Common myeloid progenitor, CD34-positive (primary cell): ENCODE results near the gene ARHGEF39.
A peak's percentile ranks its signal among the peaks of the same experiment; 100 is the strongest.
"Not testable (repeated sequence)": the region's sequence is repeated elsewhere in the genome, so short reads cannot be mapped to it uniquely, and the experiment has no call there.

ENCODE experiments used
- CTCF ChIA-PET: fragments of 350-600 bp; sonication (Branson Sonifier 250); formaldehyde crosslinking; loops from one replicate; lab custom pipeline; 2021; ENCODE audit warnings: antibody characterized with exemption; lab: Charles Lee
- POLR2A ChIA-PET: fragments of 350-600 bp; sonication (Branson Sonifier 250); formaldehyde crosslinking; loops from one replicate; lab custom pipeline; 2021; ENCODE audit warnings: antibody characterized with exemption; lab: Charles Lee
- DNase-seq, 3 donors: peaks; one replicate each; pipeline versions ENCODE4 v3.0.0 to v3.0.0-alpha.2; 2013
- H3K27ac ChIP-seq, 2 experiments: 1 replicate in 1 of 2; 2 replicates in 1 of 2; pipeline ENCODE4 v1.7.0; 2013; ENCODE audit warnings: inconsistent platforms in 2 of 2, low read length in 2 of 2, mild to moderate bottlenecking in 2 of 2, low read depth in 1 of 2, moderate library complexity in 1 of 2; ENCODE audit not compliant: severe bottlenecking in 2 of 2, insufficient read depth in 1 of 2, poor library complexity in 1 of 2
- H3K27me3 ChIP-seq, 5 experiments: replicated peaks in 2 of 5; 1 replicate in 3 of 5; 2 replicates in 2 of 5; pipeline versions ENCODE4 v1.6.1 to v1.7.0; 2013; ENCODE audit warnings: low read length in 4 of 5, mild to moderate bottlenecking in 2 of 5, moderate library complexity in 2 of 5, inconsistent platforms in 1 of 5; ENCODE audit not compliant: insufficient read depth in 5 of 5, control insufficient read depth in 4 of 5
- H3K36me3 ChIP-seq, 4 experiments: 1 replicate in 2 of 4; 2 replicates in 2 of 4; pipeline versions ENCODE4 v1.6.1 to v1.7.0; 2013; ENCODE audit warnings: low read length in 3 of 4, control low read depth in 1 of 4, mild to moderate bottlenecking in 1 of 4; ENCODE audit not compliant: control insufficient read depth in 4 of 4, insufficient read depth in 4 of 4
- H3K4me1 ChIP-seq, 4 experiments: 1 replicate in 3 of 4; 2 replicates in 1 of 4; pipeline versions ENCODE4 v1.6.1 to v1.7.1; 2013; ENCODE audit warnings: low read length in 3 of 4, mild to moderate bottlenecking in 3 of 4, control low read depth in 1 of 4, inconsistent platforms in 1 of 4, moderate library complexity in 1 of 4; ENCODE audit not compliant: control insufficient read depth in 4 of 4, insufficient read depth in 4 of 4; ENCODE audit errors: control extremely low read depth in 1 of 4
- H3K4me3 ChIP-seq, 7 experiments: 1 replicate in 4 of 7; 2 replicates in 3 of 7; pipeline versions ENCODE4 v1.5.1 to v1.7.0; 2013; ENCODE audit warnings: mild to moderate bottlenecking in 7 of 7, low read length in 6 of 7, moderate library complexity in 6 of 7, inconsistent platforms in 2 of 7, low read depth in 2 of 7, control low read depth in 1 of 7; ENCODE audit not compliant: insufficient read depth in 4 of 7, control insufficient read depth in 1 of 7; ENCODE audit errors: extremely low read depth in 1 of 7
- H3K9me3 ChIP-seq, 5 experiments: 1 replicate in 4 of 5; 2 replicates in 1 of 5; pipeline versions ENCODE4 v1.6.1 to v1.7.1; 2013; ENCODE audit warnings: low read length in 4 of 5, mild to moderate bottlenecking in 2 of 5, inconsistent platforms in 1 of 5, low read depth in 1 of 5, moderate library complexity in 1 of 5; ENCODE audit not compliant: control insufficient read depth in 4 of 5, insufficient read depth in 2 of 5; ENCODE audit errors: control extremely low read depth in 1 of 5
- WGBS: methylation state at CpG from one replicate; pipeline ENCODE4 v1.1.5; 2013; ENCODE audit not compliant: insufficient coverage; 5-methylcytosine and 5-hydroxymethylcytosine counted together

Gene ARHGEF39

GRCh38 chr9:35639631-35640030, 25.4 kb downstream of the ARHGEF39 start:
- ChIA-PET CTCF (interaction anchor here (2.1 kb wide), 1 partner anchor 29 kb away, joined by 8 read pairs; no protein-coding TSS in a partner anchor), POLR2A (no interaction called here)
- Histone ChIP-seq H3K27ac (no peak overlapping the region), H3K4me1 (peaks cover 6 to 57% (median 31%) of the 10 kb centered on the region in 4 experiments), H3K27me3 (no peaks in the 10 kb centered on the region), H3K4me3 (no peak overlapping the region), H3K9me3 (peaks cover 0 to 2% (median 0%) of the 10 kb centered on the region in 5 experiments), H3K36me3 (no peaks in the 10 kb centered on the region)
- DNase-seq, result no peak
- WGBS, result no CpG with 5 or more reads among the region's 1 CpG

- POLR2A ChIA-PET, H3K27ac ChIP-seq, DNase-seq, H3K27me3 ChIP-seq, H3K36me3 ChIP-seq, H3K9me3 ChIP-seq: not testable (repeated sequence)
- peaks cover 6 to 54% (median 31%) of the 10 kb centered on the region in 4 experiments for H3K4me1 ChIP-seq
- WGBS, result no CpG with 5 or more reads among the region's 1 CpG
- H3K4me3 ChIP-seq, result peak overlapping the region in 1 of 7 experiments; percentile 40
- CTCF ChIA-PET, result interaction anchor here (2.1 kb wide), 1 partner anchor 29 kb away, joined by 8 read pairs; no protein-coding TSS in a partner anchor
These were observed 25.8 kb downstream of the ARHGEF39 start for GRCh38 chr9:35639225-35639624.

DNA sequence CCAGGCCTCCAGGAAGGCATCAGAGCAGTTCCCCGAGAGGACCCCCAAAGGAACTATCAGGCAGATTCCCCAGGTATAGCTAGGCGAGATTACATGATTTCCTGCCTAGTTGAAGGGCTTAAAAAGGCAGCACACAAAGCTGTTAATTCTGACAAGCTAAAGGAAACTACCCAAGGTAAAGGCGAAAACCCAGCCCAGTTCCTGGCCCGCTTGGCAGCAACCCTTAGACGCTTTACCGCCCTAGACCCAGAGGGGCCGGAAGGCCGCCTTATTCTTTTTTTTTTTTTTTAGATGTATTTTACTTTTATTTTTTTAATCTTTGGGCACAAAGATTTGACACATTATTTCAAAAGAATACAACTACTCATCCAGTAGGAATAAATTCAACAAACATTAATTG, 26.2 kb downstream of the ARHGEF39 start:
- 0% methylated on average over 1 of the region's 8 CpGs for WGBS
- not testable (repeated sequence) for H3K9me3 ChIP-seq, H3K27me3 ChIP-seq, H3K36me3 ChIP-seq, H3K27ac ChIP-seq
- Histone ChIP-seq H3K4me3 (peak overlapping the region in 1 of 7 experiments; percentile 25), H3K4me1 (peaks cover 6 to 54% (median 31%) of the 10 kb centered on the region in 4 experiments)
- DNase-seq, result peak in 2 of 3 donors; percentile 37 to 54
- ChIA-PET CTCF (interaction anchor here (1.1 to 2.1 kb wide), 4 partner anchors 13 to 28 kb away, joined by 3 to 8 read pairs (median 4); partner anchors contain the start of gene ARHGEF39), POLR2A (interaction anchor here (0.7 kb wide), 1 partner anchor 25 kb away, joined by 4 read pairs; no protein-coding TSS in a partner anchor)

DNA sequence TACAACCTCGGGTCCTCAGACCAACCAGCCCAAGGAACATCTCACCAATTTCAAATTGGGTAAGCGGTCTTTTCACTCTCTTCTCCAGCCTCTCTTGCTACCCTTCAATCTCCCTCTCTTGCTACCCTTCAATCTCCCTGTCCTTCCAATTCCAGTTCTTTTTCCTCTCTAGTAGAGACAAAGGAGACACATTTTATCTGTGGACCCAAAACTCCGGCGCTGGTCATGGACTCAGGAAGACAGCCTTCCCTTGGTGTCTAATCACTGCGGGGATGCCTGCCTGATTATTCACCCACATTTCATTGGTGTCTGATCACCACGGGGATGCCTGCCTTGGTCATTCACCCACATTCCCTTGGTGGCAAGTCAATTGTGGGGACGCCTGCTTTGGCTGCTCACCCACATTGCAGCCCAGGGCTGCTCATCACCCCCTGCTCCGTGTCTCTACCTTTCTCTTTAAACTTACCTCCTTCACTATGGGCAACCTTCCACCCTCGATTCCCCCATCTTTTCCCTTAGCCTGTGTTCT, 27.5 kb downstream of the ARHGEF39 start:
- peaks cover 6 to 54% (median 31%) of the 10 kb centered on the region in 4 experiments for H3K4me1 ChIP-seq
- H3K27ac ChIP-seq, H3K36me3 ChIP-seq, POLR2A ChIA-PET, DNase-seq, H3K27me3 ChIP-seq, H3K4me3 ChIP-seq, H3K9me3 ChIP-seq: not testable (repeated sequence)
- CTCF ChIA-PET, result interaction anchor here (1.1 to 1.3 kb wide), 3 partner anchors 12 to 27 kb away, joined by 3 to 5 read pairs (median 3); partner anchors contain the start of gene ARHGEF39
- WGBS, result 100% methylated on average over 7 of the region's 9 CpGs

DNA sequence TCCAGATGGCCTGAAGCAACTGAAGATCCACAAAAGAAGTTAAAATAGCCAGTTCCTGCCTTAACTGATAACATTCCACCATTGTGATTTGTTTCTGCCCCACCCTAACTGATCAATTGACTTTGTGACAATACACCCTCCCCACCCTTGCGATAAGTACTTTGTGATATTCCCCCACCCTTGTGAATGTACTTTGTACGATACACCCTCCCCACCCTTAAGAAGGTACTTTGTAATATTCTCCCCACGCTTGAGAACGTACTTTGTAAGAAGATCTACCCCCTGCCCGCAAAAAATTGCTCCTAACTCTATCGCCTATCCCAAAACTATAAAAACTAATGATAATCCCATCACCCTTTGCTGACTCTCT, 28.1 kb downstream of the ARHGEF39 start:
- 100% methylated on average over 5 of the region's 6 CpGs for WGBS
- CTCF ChIA-PET, result interaction anchor here (1.0 to 1.9 kb wide), 4 partner anchors 10 to 55 kb away, joined by 3 to 7 read pairs (median 3); no protein-coding TSS in a partner anchor
- H3K9me3 ChIP-seq, H3K4me3 ChIP-seq, H3K36me3 ChIP-seq, POLR2A ChIA-PET, DNase-seq, H3K27me3 ChIP-seq, H3K27ac ChIP-seq: not testable (repeated sequence)
- peaks cover 6 to 54% (median 31%) of the 10 kb centered on the region in 4 experiments for H3K4me1 ChIP-seq

- Histone ChIP-seq H3K4me3 (peak overlapping the region in 1 of 7 experiments; percentile 3), H3K27me3 (no peaks in the 10 kb centered on the region), H3K36me3 (no peaks in the 10 kb centered on the region), H3K9me3 (peaks cover 0 to 2% (median 0%) of the 10 kb centered on the region in 5 experiments), H3K27ac (no peak overlapping the region), H3K4me1 (peaks cover 6 to 49% (median 30%) of the 10 kb centered on the region in 4 experiments)
- POLR2A ChIA-PET, result no interaction called here
- 98% methylated on average over 5 of the region's 9 CpGs for WGBS
- CTCF ChIA-PET, result interaction anchor here (1.0 to 1.9 kb wide), 5 partner anchors 11 to 56 kb away, joined by 3 to 7 read pairs (median 3); no protein-coding TSS in a partner anchor
- DNase-seq, result peak in 1 of 3 donors; percentile 40
These were observed 28.7 kb downstream of the ARHGEF39 start for GRCh38 chr9:35636135-35636876.
